ENCODE results near the gene CTSF.
"Not testable (repeated sequence)": the region's sequence is repeated elsewhere in the genome, so short reads cannot be mapped to it uniquely, and the experiment has no call there.

CTSF gene

DNA sequence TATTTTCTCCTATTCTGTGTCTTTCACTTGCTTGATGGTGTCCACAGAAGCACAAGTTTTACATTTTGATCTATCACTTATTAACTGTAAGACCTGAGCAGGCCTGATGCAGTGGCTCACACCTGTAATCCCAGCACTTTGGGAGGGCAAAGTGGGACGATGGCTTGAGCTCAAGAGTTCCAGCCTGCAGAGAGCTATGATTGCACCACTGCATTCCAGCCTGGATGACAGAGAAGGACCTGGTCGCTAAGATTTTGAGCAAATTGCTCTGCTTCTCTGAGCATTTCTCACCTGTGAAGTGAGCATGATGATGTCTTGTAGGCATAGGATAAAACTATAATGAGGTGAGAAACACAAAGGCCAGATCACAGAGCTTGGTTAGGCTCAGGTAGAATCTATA, 17.7 kb upstream of the CTSF start:
- TF ChIP-seq, protein P1, sequence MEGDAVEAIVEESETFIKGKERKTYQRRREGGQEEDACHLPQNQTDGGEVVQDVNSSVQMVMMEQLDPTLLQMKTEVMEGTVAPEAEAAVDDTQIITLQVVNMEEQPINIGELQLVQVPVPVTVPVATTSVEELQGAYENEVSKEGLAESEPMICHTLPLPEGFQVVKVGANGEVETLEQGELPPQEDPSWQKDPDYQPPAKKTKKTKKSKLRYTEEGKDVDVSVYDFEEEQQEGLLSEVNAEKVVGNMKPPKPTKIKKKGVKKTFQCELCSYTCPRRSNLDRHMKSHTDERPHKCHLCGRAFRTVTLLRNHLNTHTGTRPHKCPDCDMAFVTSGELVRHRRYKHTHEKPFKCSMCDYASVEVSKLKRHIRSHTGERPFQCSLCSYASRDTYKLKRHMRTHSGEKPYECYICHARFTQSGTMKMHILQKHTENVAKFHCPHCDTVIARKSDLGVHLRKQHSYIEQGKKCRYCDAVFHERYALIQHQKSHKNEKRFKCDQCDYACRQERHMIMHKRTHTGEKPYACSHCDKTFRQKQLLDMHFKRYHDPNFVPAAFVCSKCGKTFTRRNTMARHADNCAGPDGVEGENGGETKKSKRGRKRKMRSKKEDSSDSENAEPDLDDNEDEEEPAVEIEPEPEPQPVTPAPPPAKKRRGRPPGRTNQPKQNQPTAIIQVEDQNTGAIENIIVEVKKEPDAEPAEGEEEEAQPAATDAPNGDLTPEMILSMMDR (IDR thresholded peaks at IDR 0.05; ENCODE audit: insufficient read depth, low read length, poor library complexity, severe bottlenecking) = no peak
- no peak for TF ChIP-seq EZH2phosphoT487 (conservative IDR thresholded peaks at IDR 0.05; ENCODE audit: low read length)
- Histone ChIP-seq H3K4me2 (ENCODE audit: low read depth, low read length, poor library complexity, severe bottlenecking) (no peak overlapping the region), H4K20me1 (ENCODE audit: low read depth, low read length) (no peaks in the 10 kb centered on the region), H3F3A (ENCODE audit: insufficient read depth) (no peaks in the 10 kb centered on the region), H2AFZ (ENCODE audit: low read depth, low read length, severe bottlenecking) (no peak overlapping the region), H3K79me2 (ENCODE audit: insufficient read depth, low read length) (no peaks in the 10 kb centered on the region), H3K9me3 (ENCODE audit: insufficient read depth, low read length) (peaks cover 5% of the 10 kb centered on the region; the same call in 1 of the 2 replicates), H3K9ac (ENCODE audit: low read length) (no peak overlapping the region), H3K9me2 (replicated peaks; ENCODE audit: insufficient read depth, low read length) (no peaks in the 10 kb centered on the region), H3K36me3 (ENCODE audit: low read length) (no peaks in the 10 kb centered on the region), H3K27me3 (ENCODE audit: low read length) (no peaks in the 10 kb centered on the region), H3K4me3 (ENCODE audit: insufficient read depth, low read length, poor library complexity, severe bottlenecking) (no peak overlapping the region), H3K27ac (ENCODE audit: low read depth, low read length) (no peak overlapping the region)

DNA sequence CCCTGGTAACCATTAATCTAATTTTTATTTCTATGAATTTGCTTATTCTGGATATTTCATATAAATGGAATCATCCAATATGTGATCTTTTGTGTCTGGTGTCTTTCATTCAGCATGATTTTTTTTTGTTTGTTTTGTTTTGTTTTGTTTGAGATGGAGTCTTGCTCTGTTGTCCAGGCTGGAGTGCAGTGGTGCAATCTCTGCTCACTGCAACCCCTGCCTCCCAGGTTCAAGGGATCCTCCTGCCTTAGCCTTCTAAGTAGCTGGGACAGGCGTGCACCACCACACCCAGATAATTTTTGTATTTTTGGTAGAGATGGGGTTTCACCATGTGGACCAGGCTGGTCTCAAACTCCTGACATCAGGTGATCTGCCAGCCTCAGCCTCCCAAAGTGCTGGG, 17.0 kb upstream of the CTSF start:
- H3K9me2 ChIP-seq (replicated peaks; ENCODE audit: insufficient read depth, low read length); H2AFZ ChIP-seq (ENCODE audit: low read depth, low read length, severe bottlenecking); H3K9ac ChIP-seq (ENCODE audit: low read length); H3K27ac ChIP-seq (ENCODE audit: low read depth, low read length); H3K79me2 ChIP-seq (ENCODE audit: insufficient read depth, low read length); H3K4me3 ChIP-seq (ENCODE audit: insufficient read depth, low read length, poor library complexity, severe bottlenecking); H3F3A ChIP-seq (ENCODE audit: insufficient read depth); H3K36me3 ChIP-seq (ENCODE audit: low read length); H4K20me1 ChIP-seq (ENCODE audit: low read depth, low read length); H3K27me3 ChIP-seq (ENCODE audit: low read length); H3K9me3 ChIP-seq (ENCODE audit: insufficient read depth, low read length); H3K4me2 ChIP-seq (ENCODE audit: low read depth, low read length, poor library complexity, severe bottlenecking): not testable (repeated sequence)

DNA sequence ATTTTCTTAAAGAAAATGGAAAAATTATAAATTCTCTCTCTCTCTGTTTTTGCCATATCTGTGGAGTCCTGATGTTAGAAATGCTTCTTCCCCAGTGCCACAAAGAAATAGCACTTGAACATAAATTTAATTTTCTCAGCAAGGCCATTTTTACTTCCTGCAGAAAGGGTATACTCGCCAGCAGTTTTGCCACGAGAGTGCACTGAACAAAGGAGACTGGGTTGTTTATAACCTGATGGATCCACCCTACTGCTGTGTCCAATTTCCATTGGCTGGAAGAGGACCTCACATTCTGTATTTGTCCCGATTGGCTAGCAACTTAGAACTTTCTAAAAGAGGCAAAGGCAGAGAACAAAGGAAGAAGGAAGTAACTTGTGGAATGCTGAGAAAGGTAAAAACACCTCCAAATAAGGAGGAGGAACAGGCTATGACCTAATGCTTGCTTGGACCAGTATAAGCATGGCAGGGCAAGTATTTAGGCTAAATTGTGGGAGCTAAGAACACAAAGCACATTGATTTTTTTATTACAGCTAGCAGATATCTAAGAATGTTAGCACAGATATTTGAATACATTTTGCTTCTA, 14.2 kb upstream of the CTSF start:
- H3K9ac ChIP-seq (ENCODE audit: low read length); H3K27ac ChIP-seq (ENCODE audit: low read depth, low read length); H3K4me3 ChIP-seq (ENCODE audit: insufficient read depth, low read length, poor library complexity, severe bottlenecking); H3K9me2 ChIP-seq (replicated peaks; ENCODE audit: insufficient read depth, low read length); H3K27me3 ChIP-seq (ENCODE audit: low read length); H3K4me2 ChIP-seq (ENCODE audit: low read depth, low read length, poor library complexity, severe bottlenecking); H3K79me2 ChIP-seq (ENCODE audit: insufficient read depth, low read length); H2AFZ ChIP-seq (ENCODE audit: low read depth, low read length, severe bottlenecking); H3F3A ChIP-seq (ENCODE audit: insufficient read depth); H4K20me1 ChIP-seq (ENCODE audit: low read depth, low read length); H3K36me3 ChIP-seq (ENCODE audit: low read length); H3K9me3 ChIP-seq (ENCODE audit: insufficient read depth, low read length): not testable (repeated sequence)

DNA sequence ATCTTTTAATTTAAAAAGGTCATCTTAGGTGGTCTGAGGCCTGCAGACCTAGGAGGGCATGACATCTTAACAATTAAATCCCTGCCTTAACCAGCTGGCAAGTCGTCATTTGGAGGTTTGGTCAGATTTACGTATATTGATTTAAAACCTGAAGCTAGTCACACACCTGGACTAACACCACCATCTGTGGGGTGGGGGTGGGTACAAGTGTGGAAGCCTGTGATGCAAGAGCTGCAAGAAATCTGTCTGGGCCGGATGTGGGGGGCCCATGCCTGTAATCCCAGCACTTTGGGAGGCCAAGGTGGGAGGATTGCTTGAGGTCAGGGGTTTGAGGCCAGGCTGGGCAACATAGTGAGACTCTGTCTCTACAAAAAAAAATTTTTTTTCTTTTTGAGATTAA, 12.9 kb upstream of the CTSF start:
- no peaks in the 10 kb centered on the region for H3K36me3 ChIP-seq (ENCODE audit: low read length)
- H3K79me2 ChIP-seq (ENCODE audit: insufficient read depth, low read length) = no peaks in the 10 kb centered on the region
- no peaks in the 10 kb centered on the region for H4K20me1 ChIP-seq (ENCODE audit: low read depth, low read length)
- H3K27me3 ChIP-seq (ENCODE audit: low read length) = no peaks in the 10 kb centered on the region
- no peak overlapping the region for H3K4me2 ChIP-seq (ENCODE audit: low read depth, low read length, poor library complexity, severe bottlenecking)
- no peaks in the 10 kb centered on the region for H3K9me2 ChIP-seq (replicated peaks; ENCODE audit: insufficient read depth, low read length)
- TF ChIP-seq, protein P1 (IDR thresholded peaks at IDR 0.05; ENCODE audit: insufficient read depth, low read length, poor library complexity, severe bottlenecking) = no peak
- TF ChIP-seq EZH2phosphoT487 (conservative IDR thresholded peaks at IDR 0.05; ENCODE audit: low read length) = no peak
- H3K9ac ChIP-seq (ENCODE audit: low read length) = no peak overlapping the region
- H3F3A ChIP-seq (ENCODE audit: insufficient read depth) = no peaks in the 10 kb centered on the region
- no peak overlapping the region for H2AFZ ChIP-seq (ENCODE audit: low read depth, low read length, severe bottlenecking)
- H3K9me3 ChIP-seq (ENCODE audit: insufficient read depth, low read length) = peaks cover 5% of the 10 kb centered on the region; the same call in 1 of the 2 replicates
- H3K27ac ChIP-seq (ENCODE audit: low read depth, low read length) = no peak overlapping the region
- no peak overlapping the region for H3K4me3 ChIP-seq (ENCODE audit: insufficient read depth, low read length, poor library complexity, severe bottlenecking)
